Measurements from ENCODE around the gene DEGS2.
A peak's percentile ranks its signal among the peaks of the same experiment; 100 is the strongest.

DEGS2 gene

GRCh38 chr14:100142073-100143040, 17.1 kb downstream of the DEGS2 start:
- no peak overlapping the region; the same call in 1 of the 2 replicates for H3K4me3 ChIP-seq (ENCODE audit: low read depth, low read length)
- H3K4me1 ChIP-seq: peaks cover 27% of the 10 kb centered on the region
- no peaks in the 10 kb centered on the region for H3K9me3 ChIP-seq
- H3K27me3 ChIP-seq: no peaks in the 10 kb centered on the region
- peaks cover 17% of the 10 kb centered on the region for H3K36me3 ChIP-seq
- peak; percentile 92 for DNase-seq
- TF ChIP-seq CTCF (IDR thresholded peaks at IDR 0.05; ENCODE audit: low read depth, low read length): 0 out of 2 replicates have a peak, but pooled peaks have one; percentile 18

- H3K9me3 ChIP-seq: no peaks in the 10 kb centered on the region
- H3K4me1 ChIP-seq: peaks cover 27% of the 10 kb centered on the region
- H3K4me3 ChIP-seq (ENCODE audit: low read depth, low read length): no peak overlapping the region
- DNase-seq: no peak
- H3K36me3 ChIP-seq: peaks cover 18% of the 10 kb centered on the region
- TF ChIP-seq CTCF (IDR thresholded peaks at IDR 0.05; ENCODE audit: low read depth, low read length): no peak
- H3K27me3 ChIP-seq: no peaks in the 10 kb centered on the region
Measured at GRCh38 chr14:100141098-100141497, 18.3 kb downstream of the DEGS2 start.

- DNase-seq: no peak
- peaks cover 27% of the 10 kb centered on the region for H3K4me1 ChIP-seq
- H3K9me3 ChIP-seq: no peaks in the 10 kb centered on the region
- H3K27me3 ChIP-seq: no peaks in the 10 kb centered on the region
- H3K4me3 ChIP-seq (ENCODE audit: low read depth, low read length): no peak overlapping the region
- peak; percentile 28; the same call in 1 of the 2 replicates for TF ChIP-seq CTCF (IDR thresholded peaks at IDR 0.05; ENCODE audit: low read depth, low read length)
- H3K36me3 ChIP-seq: peaks cover 18% of the 10 kb centered on the region
Measured at GRCh38 chr14:100140452-100141078, 18.9 kb downstream of the DEGS2 start.

- peaks cover 27% of the 10 kb centered on the region for H3K4me1 ChIP-seq
- H3K36me3 ChIP-seq: peaks cover 24% of the 10 kb centered on the region
- no peak overlapping the region for H3K4me3 ChIP-seq (ENCODE audit: low read depth, low read length)
- H3K9me3 ChIP-seq: no peaks in the 10 kb centered on the region
- TF ChIP-seq CTCF (IDR thresholded peaks at IDR 0.05; ENCODE audit: low read depth, low read length): no peak
- DNase-seq: no peak
- no peaks in the 10 kb centered on the region for H3K27me3 ChIP-seq
Measured at GRCh38 chr14:100138955-100139354, 20.5 kb downstream of the DEGS2 start.

- TF ChIP-seq CTCF (IDR thresholded peaks at IDR 0.05; ENCODE audit: low read depth, low read length): no peak
- DNase-seq: no peak
- Histone ChIP-seq H3K9me3 (no peaks in the 10 kb centered on the region), H3K27me3 (no peaks in the 10 kb centered on the region), H3K36me3 (peaks cover 24% of the 10 kb centered on the region), H3K4me3 (ENCODE audit: low read depth, low read length) (no peak overlapping the region), H3K4me1 (peaks cover 22% of the 10 kb centered on the region)
Measured at GRCh38 chr14:100138082-100138787, 21.2 kb downstream of the DEGS2 start.

Data from BE2C (cell line).